Naive thymus-derived CD4-positive, alpha-beta T cell (primary cell): Measurements from ENCODE around the gene MED22. TPM values are rescaled to one million over a fixed set of nuclear protein-coding genes. Genes with fewer than 3 reads are reported as not detected.
"Not testable (repeated sequence)": the region's sequence is repeated elsewhere in the genome, so short reads cannot be mapped to it uniquely, and the experiment has no call there.

ENCODE experiments used
- ATAC-seq: fragments of 150-1000 bp; cut with Tn5 transposase; 2 replicates; pipeline ENCODE4 v1.10.0; 2021; ENCODE audit warnings: mild to moderate bottlenecking, moderate library complexity
- CTCF ChIA-PET: fragments of 350-600 bp; sonication (Branson Sonifier 250); formaldehyde crosslinking; loops from one replicate; lab custom pipeline; 2021; ENCODE audit warnings: antibody characterized with exemption; lab: Charles Lee
- POLR2A ChIA-PET: fragments of 350-600 bp; sonication (Branson Sonifier 250); formaldehyde crosslinking; loops from one replicate; lab custom pipeline; 2021; ENCODE audit warnings: antibody characterized with exemption, inconsistent platforms; lab: Charles Lee
- DNase-seq, 9 donors: peaks; one replicate each; pipeline versions ENCODE4 v3.0.0 to v3.0.0-alpha.2; 2020 to 2022; ENCODE audit warnings: mixed read lengths in 1 of 9
- H3K27ac ChIP-seq: one replicate; pipeline ENCODE4 v1.7.0; 2013; ENCODE audit warnings: mild to moderate bottlenecking, low read depth, low read length, moderate library complexity
- H3K27me3 ChIP-seq, 2 donors: one replicate each; pipeline ENCODE4 v1.7.0; 2013; ENCODE audit warnings: low read length in 2 of 2, mild to moderate bottlenecking in 2 of 2, moderate library complexity in 2 of 2; ENCODE audit not compliant: control insufficient read depth in 2 of 2, insufficient read depth in 2 of 2
- H3K36me3 ChIP-seq, 3 experiments: 1 replicate in 2 of 3; 2 replicates in 1 of 3; pipeline ENCODE4 v1.7.0; 2013; ENCODE audit warnings: low read length in 3 of 3, mild to moderate bottlenecking in 3 of 3, moderate library complexity in 1 of 3; ENCODE audit not compliant: insufficient read depth in 3 of 3, control insufficient read depth in 2 of 3
- H3K4me1 ChIP-seq, 2 donors: one replicate each; pipeline ENCODE4 v1.7.0; 2013; ENCODE audit warnings: low read length in 2 of 2, mild to moderate bottlenecking in 2 of 2, moderate library complexity in 1 of 2; ENCODE audit not compliant: control insufficient read depth in 2 of 2, insufficient read depth in 2 of 2
- H3K4me3 ChIP-seq: 2 replicates; pipeline ENCODE4 v1.7.0; 2013; ENCODE audit warnings: mild to moderate bottlenecking, low read length
- H3K9me3 ChIP-seq, 3 experiments: 1 replicate in 2 of 3; 2 replicates in 1 of 3; pipeline ENCODE4 v1.7.0; 2013; ENCODE audit warnings: low read length in 3 of 3; ENCODE audit not compliant: control insufficient read depth in 2 of 3
- H3K27ac Mint-ChIP-seq, 9 donors: one replicate each; pipeline ENCODE4 v1.8.0; 2020 to 2022; ENCODE audit warnings: mixed read lengths in 9 of 9, mild to moderate bottlenecking in 8 of 9, moderate library complexity in 5 of 9, inconsistent platforms in 2 of 9
- H3K27me3 Mint-ChIP-seq, 5 donors: one replicate each; pipeline ENCODE4 v1.8.0; 2021 to 2022; ENCODE audit warnings: mixed read lengths in 5 of 5, mild to moderate bottlenecking in 1 of 5
- H3K36me3 Mint-ChIP-seq, 5 donors: one replicate each; pipeline ENCODE4 v1.8.0; 2020 to 2022; ENCODE audit warnings: mixed read lengths in 5 of 5, mild to moderate bottlenecking in 3 of 5, inconsistent platforms in 1 of 5
- H3K4me1 Mint-ChIP-seq, 7 donors: one replicate each; pipeline ENCODE4 v1.8.0; 2020 to 2022; ENCODE audit warnings: mixed read lengths in 7 of 7, mild to moderate bottlenecking in 3 of 7, inconsistent platforms in 1 of 7
- H3K4me3 Mint-ChIP-seq, 10 donors: one replicate each; pipeline ENCODE4 v1.8.0; 2020 to 2022; ENCODE audit warnings: mild to moderate bottlenecking in 10 of 10, mixed read lengths in 10 of 10, moderate library complexity in 6 of 10, inconsistent platforms in 2 of 10
- H3K9me3 Mint-ChIP-seq, 11 donors: one replicate each; pipeline ENCODE4 v1.8.0; 2020 to 2022; ENCODE audit warnings: mixed read lengths in 11 of 11, mild to moderate bottlenecking in 4 of 11, inconsistent platforms in 1 of 11, moderate library complexity in 1 of 11
- intact Hi-C, 2 donors: fragments of 100-400 bp; cut with micrococcal nuclease; formaldehyde crosslinking; loops; one replicate each; pipeline ENCODE4 v1.15.1; 2023
- polyA plus RNA-seq, 2 donors: library from polyadenylated mRNA; unstranded; fragments of 300-500 nt; fragmentation: Illumina TruSeq; gene quantifications; one replicate each; pipeline ENCODE4 v1.2.3, GENCODE V29; 2021
- total RNA-seq, 6 experiments: library from RNA in 5 of 6; stranded (reverse) in 5 of 6; gene quantifications; 1 replicate in 5 of 6; 2 replicates in 1 of 6; pipeline ENCODE4 v1.2.3 and lab custom pipeline; 2021 to 2026

The MED22 gene
- total and polyA plus RNA-seq, 7 experiments from 2014 or later, result 13.5 to 44.6 (median 30.3) TPM

DNA sequence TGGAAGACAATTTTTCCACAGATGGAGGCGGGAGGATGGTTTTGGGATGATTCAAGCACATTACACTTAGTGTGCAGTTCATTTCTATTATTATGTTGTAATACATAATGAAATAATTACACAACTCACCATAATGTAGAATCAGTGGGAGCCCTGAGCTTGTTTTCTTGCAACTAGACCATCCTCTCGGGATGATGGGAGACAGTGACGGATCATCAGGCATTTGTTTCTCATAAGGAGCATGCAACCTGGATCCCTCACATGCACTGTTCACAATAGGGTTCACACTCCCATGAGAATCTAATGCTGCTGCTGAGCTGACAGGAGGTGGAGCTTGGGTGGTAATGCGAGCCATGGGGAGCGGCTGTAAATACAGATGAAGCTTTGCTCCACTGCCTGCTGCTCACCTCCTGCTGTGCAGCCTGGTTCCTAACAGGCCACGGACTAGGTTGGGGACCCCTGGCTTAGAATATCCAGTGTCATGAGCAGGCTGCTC lies 29.8 kb upstream of the MED22 start:
- ATAC-seq (no peak), DNase-seq (no peak)
- peaks cover 15 to 29% (median 18%) of the 10 kb centered on the region in 7 donors for H3K4me1 Mint-ChIP-seq
- Histone ChIP-seq H3K36me3 (peaks cover 0 to 5% (median 0%) of the 10 kb centered on the region in 3 experiments), H3K27ac (no peak overlapping the region), H3K27me3 (no peaks in the 10 kb centered on the region), H3K4me1 (peaks cover 13 to 20% of the 10 kb centered on the region in 2 donors), H3K4me3 (no peak overlapping the region), H3K9me3 (no peaks in the 10 kb centered on the region)
- H3K27ac Mint-ChIP-seq, result no peak overlapping the region
- peaks cover 0 to 14% (median 0%) of the 10 kb centered on the region in 5 donors for H3K36me3 Mint-ChIP-seq
- H3K9me3 Mint-ChIP-seq, result no peaks in the 10 kb centered on the region
- ChIA-PET POLR2A (interaction anchor here (0.7 kb wide), 1 partner anchor 82 kb away, joined by 3 read pairs; the partner anchor contains the start of gene CACFD1), CTCF (interaction anchor here (0.6 kb wide), 1 partner anchor 225 kb away, joined by 9 read pairs; no protein-coding TSS in a partner anchor)
- H3K27me3 Mint-ChIP-seq, result peaks cover 0 to 4% (median 0%) of the 10 kb centered on the region in 5 donors
- intact Hi-C loops, result loop anchor here (2.0 to 10.0 kb wide), 5 partner anchors 27 to 787 kb away; partner anchors contain the start of genes BRD3OS (in 1 of the 2), REXO4 (in 1 of the 2) and RNU6ATAC (in 1 of the 2)
- peak overlapping the region in 4 of 10 donors; percentile 12 to 85 (median 56) for H3K4me3 Mint-ChIP-seq

DNA sequence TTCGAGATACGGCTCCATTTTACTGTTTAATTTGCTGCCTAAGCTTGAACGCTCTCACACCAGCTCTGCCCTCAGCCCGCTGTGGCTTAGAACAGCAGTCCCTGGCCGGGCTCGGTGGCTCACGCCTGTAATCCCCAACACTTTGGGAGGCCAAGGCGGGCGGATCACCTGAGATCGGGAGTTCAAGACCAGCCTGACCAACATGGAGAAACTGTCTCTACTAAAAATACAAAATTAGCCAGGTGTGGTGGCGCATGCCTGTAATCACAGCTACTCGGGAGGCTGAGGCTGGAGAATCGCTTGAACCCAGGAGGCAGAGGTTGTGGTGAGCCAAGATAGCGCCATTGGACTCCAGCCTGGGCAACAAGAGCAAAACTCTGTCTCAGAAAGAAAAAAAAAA lies 29.3 kb upstream of the MED22 start:
- not testable (repeated sequence) for H3K27me3 Mint-ChIP-seq, H3K9me3 Mint-ChIP-seq, DNase-seq, H3K36me3 ChIP-seq, H3K27ac ChIP-seq, H3K27me3 ChIP-seq, H3K9me3 ChIP-seq, H3K4me3 ChIP-seq, ATAC-seq
- H3K36me3 Mint-ChIP-seq, result peaks cover 0 to 15% (median 0%) of the 10 kb centered on the region in 5 donors
- CTCF ChIA-PET, result interaction anchor here (0.6 kb wide), 1 partner anchor 224 kb away, joined by 9 read pairs; no protein-coding TSS in a partner anchor
- peak overlapping the region in 2 of 9 donors; percentile 48 to 71 for H3K27ac Mint-ChIP-seq
- H3K4me1 Mint-ChIP-seq, result peaks cover 19 to 34% (median 22%) of the 10 kb centered on the region in 7 donors
- H3K4me1 ChIP-seq, result peaks cover 18 to 25% of the 10 kb centered on the region in 2 donors
- peak overlapping the region; percentile 31 to 85 (median 66) for H3K4me3 Mint-ChIP-seq
- intact Hi-C loops, result loop anchor here (2.0 to 10.0 kb wide), 5 partner anchors 28 to 788 kb away; partner anchors contain the start of genes BRD3OS (in 1 of the 2), REXO4 (in 1 of the 2) and RNU6ATAC (in 1 of the 2)
- POLR2A ChIA-PET, result interaction anchor here (1.0 to 1.2 kb wide), 5 partner anchors 21 to 82 kb away, joined by 3 to 7 read pairs (median 3); partner anchors contain the start of genes CACFD1, MED22, RPL7A and SURF1

- no peaks in the 10 kb centered on the region for H3K9me3 Mint-ChIP-seq
- peak within 1 kb of the TSS; percentile 58 for H3K4me3 ChIP-seq
- peaks cover 0 to 15% (median 0%) of the 10 kb centered on the region in 5 donors for H3K36me3 Mint-ChIP-seq
- ChIA-PET POLR2A (interaction anchor here (0.8 to 13.6 kb wide), 8 partner anchors 10 to 84 kb away, joined by 3 to 185 read pairs (median 4); partner anchors contain the start of genes CACFD1, MED22, RPL7A and SURF1), CTCF (no interaction called here)
- peaks cover 26 to 47% (median 34%) of the 10 kb centered on the region in 7 donors for H3K4me1 Mint-ChIP-seq
- no peaks in the 10 kb centered on the region for H3K9me3 ChIP-seq
- intact Hi-C loops, result loop anchor here (1.0 to 10.0 kb wide), 10 partner anchors 20 to 789 kb away; partner anchors contain the start of genes CACFD1 (in 2 of the 2), MED22 (in 2 of the 2), REXO4 (in 2 of the 2) and RPL7A (in 2 of the 2)
- H3K36me3 ChIP-seq, result peaks cover 0 to 10% (median 0%) of the 10 kb centered on the region in 3 experiments
- peak within 1 kb of the TSS; percentile 84 to 98 (median 92) for H3K4me3 Mint-ChIP-seq
- DNase-seq, result peak; percentile 86 to 99 (median 93)
- H3K27me3 Mint-ChIP-seq, result peaks cover 0 to 4% (median 0%) of the 10 kb centered on the region in 5 donors
- peak within 1 kb of the TSS; percentile 98 for H3K27ac ChIP-seq
- peak within 1 kb of the TSS; percentile 72 to 99 (median 96) for H3K27ac Mint-ChIP-seq
- H3K4me1 ChIP-seq, result peaks cover 31 to 38% of the 10 kb centered on the region in 2 donors
- H3K27me3 ChIP-seq, result no peaks in the 10 kb centered on the region
- peak; percentile 95 for ATAC-seq
Measured at GRCh38 chr9:133375724-133376654, 28.1 kb upstream of the MED22 start, which contains the start of the genes STKLD1 and SURF4. STKLD1 (plus strand) TSS chr9:133376366; CDS start chr9:133376474, 108 bp downstream. SURF4 (minus strand) TSS chr9:133376060; CDS start chr9:133375969, 91 bp downstream.

DNA sequence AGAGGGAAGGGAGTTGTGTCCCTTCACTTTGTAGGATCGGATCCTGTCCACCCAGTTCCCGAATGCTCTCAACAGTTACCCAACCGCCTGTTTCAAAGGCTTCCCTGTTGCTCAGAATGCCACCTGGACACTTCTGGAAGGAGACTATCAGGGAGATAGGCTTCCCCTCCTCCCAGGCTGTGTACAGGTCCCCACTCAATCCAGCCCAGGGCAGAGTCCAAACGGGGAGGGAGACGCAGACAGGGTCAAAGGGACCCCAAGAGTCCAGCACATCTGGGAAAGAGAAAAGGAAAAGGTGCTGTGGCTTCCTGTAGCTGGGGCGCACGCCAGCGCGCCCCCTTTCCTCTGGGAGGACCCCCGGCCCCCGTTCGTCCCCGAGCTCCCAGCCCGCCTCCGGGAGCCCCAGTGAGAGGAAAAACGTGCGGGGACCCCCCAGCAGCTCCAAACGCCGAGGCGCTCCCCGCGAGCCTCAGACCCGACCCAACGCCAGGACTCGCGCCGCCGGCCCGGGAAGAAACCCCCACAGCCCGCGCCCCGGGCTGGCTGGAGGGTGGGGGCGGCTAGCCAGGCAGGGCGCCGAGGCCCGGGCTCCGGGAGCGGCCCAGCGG lies 27.3 kb upstream of the MED22 start:
- H3K4me1 ChIP-seq, result peaks cover 38 to 45% of the 10 kb centered on the region in 2 donors
- intact Hi-C loops, result loop anchor here in 1 of 2 donors (5.0 to 10.0 kb wide), 3 partner anchors 190 to 790 kb away; partner anchors contain the start of genes BRD3OS and RNU6ATAC
- H3K9me3 Mint-ChIP-seq, result no peaks in the 10 kb centered on the region

DNA sequence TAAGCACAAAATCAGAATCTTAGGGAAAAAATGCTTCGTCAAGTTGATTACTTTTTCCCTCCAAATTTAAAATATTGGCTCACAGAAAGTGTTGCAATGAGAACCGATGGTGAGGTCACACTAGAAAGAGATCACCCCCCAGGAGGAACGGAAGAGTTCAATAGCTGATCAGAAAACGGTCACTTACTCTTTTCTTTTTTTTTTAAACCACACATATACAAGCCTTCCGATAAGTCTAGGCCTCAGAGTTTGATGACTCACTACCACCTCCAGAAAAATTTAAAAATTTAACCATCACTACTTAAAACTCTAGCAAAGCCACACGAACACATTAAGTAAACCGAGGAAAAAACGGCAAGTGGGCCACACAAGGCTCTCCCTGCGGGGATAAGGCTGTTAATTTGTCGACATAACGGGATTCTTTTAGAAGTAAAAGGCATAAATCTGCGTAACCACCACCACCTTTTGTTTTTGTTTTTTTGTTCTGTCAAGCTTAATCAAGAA lies 26.7 kb upstream of the MED22 start:
- Histone ChIP-seq H3K9me3 (no peaks in the 10 kb centered on the region), H3K27ac (peak overlapping the region; percentile 98), H3K36me3 (peaks cover 0 to 14% (median 0%) of the 10 kb centered on the region in 3 experiments), H3K27me3 (no peaks in the 10 kb centered on the region), H3K4me3 (peak overlapping the region; percentile 58), H3K4me1 (peaks cover 44 to 50% of the 10 kb centered on the region in 2 donors)
- peaks cover 38 to 60% (median 48%) of the 10 kb centered on the region in 7 donors for H3K4me1 Mint-ChIP-seq
- DNase-seq (peak in 2 of 9 donors; percentile 16 to 46), ATAC-seq (no peak)
- H3K4me3 Mint-ChIP-seq, result peak overlapping the region; percentile 84 to 98 (median 92)
- intact Hi-C loops, result loop anchor here in 1 of 2 donors (5.0 to 10.0 kb wide), 3 partner anchors 190 to 790 kb away; partner anchors contain the start of genes BRD3OS and RNU6ATAC
- CTCF ChIA-PET, result no interaction called here
- H3K9me3 Mint-ChIP-seq, result no peaks in the 10 kb centered on the region
- peak overlapping the region; percentile 72 to 99 (median 96) for H3K27ac Mint-ChIP-seq
- peaks cover 0 to 4% (median 0%) of the 10 kb centered on the region in 5 donors for H3K27me3 Mint-ChIP-seq
- H3K36me3 Mint-ChIP-seq, result peaks cover 0 to 25% (median 0%) of the 10 kb centered on the region in 5 donors
- POLR2A ChIA-PET, result interaction anchor here (1.2 to 13.6 kb wide), 3 partner anchors 9 to 27 kb away, joined by 4 to 185 read pairs (median 6); partner anchors contain the start of genes MED22, RPL7A, SURF1 and SURF2

More for the DNA sequence above, 27.3 kb upstream of the MED22 start:
- Mint-ChIP-seq H3K27me3 (peaks cover 0 to 4% (median 0%) of the 10 kb centered on the region in 5 donors), H3K4me1 (peaks cover 32 to 55% (median 42%) of the 10 kb centered on the region in 7 donors), H3K4me3 (peak overlapping the region; percentile 84 to 98 (median 92)), H3K36me3 (peaks cover 0 to 21% (median 0%) of the 10 kb centered on the region in 5 donors), H3K27ac (peak overlapping the region; percentile 72 to 99 (median 96))
- DNase-seq (peak in 1 of 9 donors; percentile 45), ATAC-seq (no peak)
- POLR2A ChIA-PET, result interaction anchor here (1.2 to 13.6 kb wide), 3 partner anchors 10 to 27 kb away, joined by 4 to 185 read pairs (median 6); partner anchors contain the start of genes MED22, RPL7A, SURF1 and SURF2
- Histone ChIP-seq H3K27ac (peak overlapping the region; percentile 98), H3K9me3 (no peaks in the 10 kb centered on the region), H3K27me3 (no peaks in the 10 kb centered on the region), H3K4me3 (peak overlapping the region; percentile 58), H3K36me3 (peaks cover 0 to 10% (median 0%) of the 10 kb centered on the region in 3 experiments)
- CTCF ChIA-PET, result no interaction called here
